Nephron progenitor cell (in vitro differentiated cells): ENCODE results near the gene FRMPD4.

Experiments used
- DNase-seq: peaks from one replicate; pipeline ENCODE4 v3.0.0; 2021
- H3K27ac Mint-ChIP-seq: 2 replicates; pipeline ENCODE4 v1.8.0; 2021; ENCODE audit warnings: mild to moderate bottlenecking, moderate library complexity, mixed read lengths
- H3K27me3 Mint-ChIP-seq: 2 replicates; pipeline ENCODE4 v1.8.0; 2021; ENCODE audit warnings: mild to moderate bottlenecking, low read depth, mixed read lengths; ENCODE audit not compliant: poor library complexity
- H3K36me3 Mint-ChIP-seq: 2 replicates; pipeline ENCODE4 v1.8.0; 2021; ENCODE audit warnings: low read depth, mixed read lengths
- H3K4me1 Mint-ChIP-seq: 2 replicates; pipeline ENCODE4 v1.8.0; 2021; ENCODE audit warnings: mixed read lengths
- H3K4me3 Mint-ChIP-seq: 2 replicates; pipeline ENCODE4 v1.8.0; 2021; ENCODE audit warnings: mild to moderate bottlenecking, moderate library complexity, mixed read lengths
- H3K9me3 Mint-ChIP-seq: 2 replicates; pipeline ENCODE4 v1.8.0; 2021; ENCODE audit warnings: mild to moderate bottlenecking, moderate library complexity, mixed read lengths
- TF ChIP-seq, protein P1 (sequence below): fragments of 200-600 bp; sonication (generic); IDR thresholded peaks from 2 replicates; pipeline ENCODE4 v1.5.0; 2021; ENCODE audit warnings: antibody characterized with exemption

FRMPD4 gene

DNA sequence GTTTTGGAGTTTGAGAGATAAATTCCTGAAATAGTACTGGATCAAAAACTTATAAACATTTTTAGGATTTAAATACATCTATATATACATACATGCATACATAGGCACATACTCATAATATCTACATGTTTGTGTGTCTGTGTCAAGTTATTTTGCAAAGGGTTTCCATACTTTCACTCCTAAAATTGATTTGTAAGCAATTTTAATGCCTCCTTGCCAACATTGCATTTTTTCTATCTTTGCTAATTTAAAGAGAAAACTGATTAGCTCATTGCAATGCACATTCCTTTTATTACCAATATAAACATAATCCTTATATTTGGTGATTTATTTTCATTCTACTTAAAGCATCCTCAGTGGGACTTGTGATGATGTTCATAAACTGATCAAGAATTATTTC is 258.3 kb downstream of the FRMPD4 start:
- Mint-ChIP-seq H3K27me3 (no peaks in the 10 kb centered on the region), H3K9me3 (peaks cover 27% of the 10 kb centered on the region), H3K36me3 (no peaks in the 10 kb centered on the region), H3K27ac (no peak overlapping the region), H3K4me1 (no peaks in the 10 kb centered on the region), H3K4me3 (no peak overlapping the region)
- DNase-seq = no peak
- TF ChIP-seq, protein P1, sequence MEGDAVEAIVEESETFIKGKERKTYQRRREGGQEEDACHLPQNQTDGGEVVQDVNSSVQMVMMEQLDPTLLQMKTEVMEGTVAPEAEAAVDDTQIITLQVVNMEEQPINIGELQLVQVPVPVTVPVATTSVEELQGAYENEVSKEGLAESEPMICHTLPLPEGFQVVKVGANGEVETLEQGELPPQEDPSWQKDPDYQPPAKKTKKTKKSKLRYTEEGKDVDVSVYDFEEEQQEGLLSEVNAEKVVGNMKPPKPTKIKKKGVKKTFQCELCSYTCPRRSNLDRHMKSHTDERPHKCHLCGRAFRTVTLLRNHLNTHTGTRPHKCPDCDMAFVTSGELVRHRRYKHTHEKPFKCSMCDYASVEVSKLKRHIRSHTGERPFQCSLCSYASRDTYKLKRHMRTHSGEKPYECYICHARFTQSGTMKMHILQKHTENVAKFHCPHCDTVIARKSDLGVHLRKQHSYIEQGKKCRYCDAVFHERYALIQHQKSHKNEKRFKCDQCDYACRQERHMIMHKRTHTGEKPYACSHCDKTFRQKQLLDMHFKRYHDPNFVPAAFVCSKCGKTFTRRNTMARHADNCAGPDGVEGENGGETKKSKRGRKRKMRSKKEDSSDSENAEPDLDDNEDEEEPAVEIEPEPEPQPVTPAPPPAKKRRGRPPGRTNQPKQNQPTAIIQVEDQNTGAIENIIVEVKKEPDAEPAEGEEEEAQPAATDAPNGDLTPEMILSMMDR = no peak

DNA sequence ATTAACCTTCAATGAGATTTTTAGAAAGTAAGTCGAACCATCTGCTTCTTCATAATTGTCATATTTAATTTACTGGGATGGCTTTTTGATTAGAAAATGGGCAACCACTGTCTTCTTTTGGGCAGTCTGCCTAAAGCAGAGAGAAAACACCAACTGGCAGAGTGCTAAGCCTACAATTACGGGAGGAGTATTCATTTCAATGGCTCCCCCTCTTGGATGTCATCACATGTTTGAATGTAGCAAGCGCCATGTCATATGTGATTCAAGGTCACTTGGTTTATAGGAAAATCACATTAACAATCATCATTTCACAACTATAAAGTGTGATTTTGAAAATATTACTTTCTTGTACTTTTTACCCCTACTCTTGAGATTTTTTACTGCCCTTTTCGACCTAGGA is 261.9 kb downstream of the FRMPD4 start:
- Mint-ChIP-seq H3K27me3 (no peaks in the 10 kb centered on the region), H3K27ac (no peak overlapping the region), H3K4me3 (no peak overlapping the region), H3K36me3 (no peaks in the 10 kb centered on the region), H3K4me1 (no peaks in the 10 kb centered on the region), H3K9me3 (peaks cover 28% of the 10 kb centered on the region)
- no peak for DNase-seq
- TF ChIP-seq, protein P1 = no peak

DNA sequence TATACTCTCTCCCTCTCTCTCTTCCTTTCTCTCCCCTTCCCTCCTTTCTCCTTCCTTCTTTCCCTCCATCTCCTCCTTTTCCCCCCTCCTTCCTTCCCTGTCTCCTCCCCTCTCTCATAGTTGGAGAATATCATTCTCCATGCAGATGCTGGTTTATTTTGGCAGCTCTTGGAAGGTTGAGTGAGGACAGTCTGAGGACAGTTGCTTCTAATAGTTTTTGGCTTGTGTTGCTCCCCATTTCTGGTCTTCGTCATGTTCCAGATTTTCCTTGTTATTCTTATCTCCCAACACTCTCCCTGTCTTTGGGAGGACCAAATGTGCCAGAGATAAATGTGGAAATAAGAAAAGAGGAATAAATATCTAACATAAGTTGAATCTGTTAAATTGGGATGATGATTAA is 263.0 kb downstream of the FRMPD4 start:
- Mint-ChIP-seq H3K27ac (no peak overlapping the region), H3K4me3 (no peak overlapping the region), H3K36me3 (no peaks in the 10 kb centered on the region), H3K9me3 (peaks cover 23% of the 10 kb centered on the region), H3K4me1 (no peaks in the 10 kb centered on the region), H3K27me3 (no peaks in the 10 kb centered on the region)
- no peak for DNase-seq
- TF ChIP-seq, protein P1 = no peak

DNA sequence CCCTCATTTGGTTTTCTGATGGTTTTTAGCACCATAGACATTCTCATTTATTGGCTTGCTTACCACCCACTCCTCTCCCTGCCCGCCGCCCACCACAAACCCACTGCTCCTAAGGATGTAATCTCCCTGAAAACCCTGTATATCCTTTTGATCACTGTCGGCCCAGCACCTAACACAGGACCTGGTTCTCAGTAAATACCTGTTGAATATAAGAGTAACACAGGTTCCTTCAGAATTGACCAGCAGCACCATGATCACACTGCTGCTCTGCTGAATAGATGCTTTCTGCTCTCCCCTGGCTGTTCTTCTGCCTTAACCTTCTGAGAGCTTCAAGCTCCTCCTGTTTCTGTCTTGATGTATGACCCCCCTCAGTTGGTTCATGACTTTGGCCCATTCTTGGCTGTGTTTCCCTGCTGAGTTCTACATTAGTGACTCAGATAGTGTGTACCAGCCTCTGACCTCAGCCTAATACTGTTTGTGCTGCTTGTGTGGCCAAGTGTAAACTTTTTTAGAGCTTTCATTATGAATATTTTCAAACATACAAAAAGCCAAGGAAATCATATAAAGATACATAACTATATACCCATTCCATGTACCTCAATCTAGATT is 265.3 kb downstream of the FRMPD4 start:
- H3K36me3 Mint-ChIP-seq = no peaks in the 10 kb centered on the region
- no peak overlapping the region for H3K27ac Mint-ChIP-seq
- H3K4me3 Mint-ChIP-seq = no peak overlapping the region
- no peaks in the 10 kb centered on the region for H3K27me3 Mint-ChIP-seq
- TF ChIP-seq, protein P1 = no peak
- no peaks in the 10 kb centered on the region for H3K4me1 Mint-ChIP-seq
- peaks cover 21% of the 10 kb centered on the region for H3K9me3 Mint-ChIP-seq
- no peak for DNase-seq

DNA sequence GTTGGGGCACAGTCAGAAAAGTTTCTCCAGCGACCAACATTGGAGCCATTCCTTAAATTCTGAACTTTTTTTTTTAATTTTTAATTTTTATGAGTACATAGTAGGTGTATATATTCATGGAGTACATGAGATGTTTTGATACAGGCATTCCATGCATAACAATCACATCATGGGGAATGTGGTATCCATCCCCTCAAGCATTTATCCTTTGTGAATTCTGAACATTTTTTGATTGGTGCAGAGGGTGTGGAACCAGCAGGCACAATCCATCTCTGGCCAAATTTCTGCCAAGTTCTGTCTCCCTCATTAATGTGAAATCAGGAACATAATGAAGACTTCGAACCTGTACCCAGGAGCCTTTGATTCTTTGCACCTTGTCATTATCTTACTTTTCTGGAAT is 267.0 kb downstream of the FRMPD4 start:
- DNase-seq = no peak
- Mint-ChIP-seq H3K9me3 (peaks cover 26% of the 10 kb centered on the region), H3K4me1 (no peaks in the 10 kb centered on the region), H3K27me3 (no peaks in the 10 kb centered on the region), H3K27ac (no peak overlapping the region), H3K36me3 (no peaks in the 10 kb centered on the region), H3K4me3 (no peak overlapping the region)
- TF ChIP-seq, protein P1 = no peak

DNA sequence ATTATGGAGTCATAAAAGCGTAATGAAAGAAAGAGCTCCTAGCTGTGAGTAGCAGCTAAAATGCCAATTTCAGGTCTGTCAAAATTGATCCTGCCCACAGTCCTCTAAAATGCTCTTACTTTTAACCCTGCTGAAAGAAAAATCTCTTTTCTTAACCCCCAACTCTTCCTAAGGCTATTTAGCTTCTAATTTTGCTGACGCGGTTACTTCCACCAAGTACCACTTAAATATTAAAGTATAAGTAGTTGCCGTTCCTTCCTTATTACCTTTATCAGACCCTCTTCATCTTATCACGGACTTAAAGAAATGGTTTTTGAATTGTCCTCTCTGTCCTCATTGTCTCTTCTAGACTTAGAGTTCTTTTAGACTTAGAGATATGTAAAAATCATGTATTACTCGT is 272.2 kb downstream of the FRMPD4 start:
- DNase-seq = no peak
- no peaks in the 10 kb centered on the region for H3K27me3 Mint-ChIP-seq
- H3K27ac Mint-ChIP-seq = no peak overlapping the region
- H3K4me3 Mint-ChIP-seq = no peak overlapping the region
- no peaks in the 10 kb centered on the region for H3K4me1 Mint-ChIP-seq
- peaks cover 19% of the 10 kb centered on the region for H3K9me3 Mint-ChIP-seq
- TF ChIP-seq, protein P1 = no peak
- no peaks in the 10 kb centered on the region for H3K36me3 Mint-ChIP-seq
